GM12878 (cell line): ENCODE data around the gene GALNT18. TPM values are rescaled to one million over a fixed set of nuclear protein-coding genes. Genes with fewer than 3 reads are reported as not detected.

ENCODE experiments used
- ATAC-seq: fragments of 200-7000 bp; cut with Tn5 transposase; 3 replicates; pipeline ENCODE4 v1.9.1; 2020; ENCODE audit warnings: mild to moderate bottlenecking, moderate library complexity
- BruUV-seq: library from RNA; stranded (reverse); fragments of 400-500 nt; replicated peaks from 2 replicates; lab custom pipeline; 2021; lab: Mats Ljungman, UMichigan
- CTCF ChIA-PET: fragments of 300-600 bp; sonication (Branson Sonifier 250); formaldehyde crosslinking; extraction: SDS; loops from one replicate; lab custom pipeline; 2021; ENCODE audit warnings: inconsistent platforms; lab: Yijun Ruan, JAX
- POLR2A ChIA-PET: fragments of 350-600 bp; formaldehyde crosslinking; extraction: SDS; loops from one replicate; lab custom pipeline; 2021; ENCODE audit warnings: inconsistent platforms; lab: Charles Lee
- RAD21 ChIA-PET: fragments of 300-600 bp; sonication (Branson Sonifier 250); formaldehyde crosslinking; loops from one replicate; lab custom pipeline; 2023; ENCODE audit warnings: antibody characterized with exemption; ENCODE audit not compliant: unreplicated experiment; lab: Charles Lee
- SMC1A ChIA-PET: fragments of 300-600 bp; sonication (Branson Sonifier 250); formaldehyde crosslinking; loops from one replicate; lab custom pipeline; 2023; ENCODE audit not compliant: unreplicated experiment, uncharacterized antibody; lab: Charles Lee
- DNase-seq: peaks from one replicate; pipeline ENCODE4 v3.0.0-alpha.2; 2011; ENCODE audit warnings: low read depth, low spot score
- FAIRE-seq: peaks from 3 replicates; lab custom pipeline; 2011; peaks lifted over from hg19 to GRCh38; lab: Jason Lieb, UNC
- H2AFZ ChIP-seq: 2 replicates; pipeline ENCODE4 v1.6.0; 2011; ENCODE audit warnings: low read depth, low read length, control low read depth; ENCODE audit not compliant: control insufficient read depth
- H3K27ac ChIP-seq: 2 replicates; pipeline ENCODE4 v1.5.1; 2011; ENCODE audit warnings: control low read depth; ENCODE audit not compliant: control insufficient read depth, insufficient read depth
- H3K27me3 ChIP-seq, 2 experiments: replicated peaks in 1 of 2; 2 replicates each; pipeline versions ENCODE4 v1.6.0 to v1.6.1; 2011; ENCODE audit warnings: low read length in 1 of 2; ENCODE audit not compliant: control insufficient read depth in 2 of 2, insufficient read depth in 2 of 2
- H3K36me3 ChIP-seq, 2 experiments: 2 replicates each; pipeline ENCODE4 v1.5.1; 2011; ENCODE audit warnings: low read length in 1 of 2; ENCODE audit not compliant: control insufficient read depth in 2 of 2, insufficient read depth in 2 of 2
- H3K4me1 ChIP-seq: 2 replicates; pipeline ENCODE4 v1.6.1; 2011; ENCODE audit warnings: mild to moderate bottlenecking, low read length, moderate library complexity, mixed read lengths; ENCODE audit not compliant: control insufficient read depth, insufficient read depth
- H3K4me2 ChIP-seq: 2 replicates; pipeline ENCODE4 v1.6.0; 2011; ENCODE audit warnings: control low read depth; ENCODE audit not compliant: control insufficient read depth, insufficient read depth
- H3K4me3 ChIP-seq: fragments of 200-600 bp; sonication (generic); 2 replicates; pipeline ENCODE4 v1.5.1; 2016
- H3K79me2 ChIP-seq: 2 replicates; pipeline ENCODE4 v1.6.0; 2011; ENCODE audit warnings: low read length; ENCODE audit not compliant: control insufficient read depth, insufficient read depth
- H3K9ac ChIP-seq: 2 replicates; pipeline ENCODE4 v1.8.0; 2011; ENCODE audit warnings: low read length, control low read depth, mixed read lengths; ENCODE audit not compliant: control insufficient read depth, insufficient read depth
- H3K9me3 ChIP-seq: replicated peaks from 3 replicates; pipeline ENCODE4 v1.5.1; 2011; ENCODE audit warnings: mild to moderate bottlenecking, low read length; ENCODE audit not compliant: control insufficient read depth, insufficient read depth
- H4K20me1 ChIP-seq: 2 replicates; pipeline ENCODE4 v1.6.0; 2011; ENCODE audit not compliant: control insufficient read depth, insufficient read depth
- BCLAF1 ChIP-seq: fragments of 450-650 bp; IDR thresholded peaks from 2 replicates; pipeline ENCODE4 v1.6.1; 2017; ENCODE audit warnings: antibody characterized with exemption, mild to moderate bottlenecking, moderate library complexity
- CHD2 ChIP-seq: IDR thresholded peaks from 2 replicates; pipeline ENCODE4 v1.6.1; 2011; ENCODE audit warnings: low read depth, low read length, improper control_type of control experiment, borderline replicate concordance
- CHD4 ChIP-seq: fragments of 200-600 bp; sonication (generic); IDR thresholded peaks from 2 replicates; pipeline ENCODE4 v1.6.1; 2016; ENCODE audit warnings: mild to moderate bottlenecking
- GABPA ChIP-seq: IDR thresholded peaks from 2 replicates; pipeline ENCODE4 v1.6.1; 2014; ENCODE audit warnings: antibody characterized with exemption, low read depth, mild to moderate bottlenecking, inconsistent platforms
- HDGF ChIP-seq: fragments of 450-650 bp; IDR thresholded peaks from 2 replicates; pipeline ENCODE4 v1.6.1; 2016; ENCODE audit warnings: antibody characterized with exemption
- NRF1 ChIP-seq: conservative IDR thresholded peaks from 2 replicates; pipeline ENCODE4 v1.6.1; 2011; ENCODE audit warnings: mild to moderate bottlenecking, low read depth, low read length, improper control_type of control experiment
- POLR2AphosphoS2 ChIP-seq: IDR thresholded peaks from 2 replicates; pipeline ENCODE4 v1.6.1; 2011; ENCODE audit warnings: low read depth, mild to moderate bottlenecking, low read length, improper control_type of control experiment, moderate library complexity
- RBBP5 ChIP-seq: fragments of 200-600 bp; sonication (generic); conservative IDR thresholded peaks from 2 replicates; pipeline ENCODE4 v1.6.1; 2016
- SMAD5 ChIP-seq: IDR thresholded peaks from 2 replicates; pipeline ENCODE4 v1.6.1; 2016; ENCODE audit warnings: antibody characterized with exemption, low read depth
- SPI1 ChIP-seq: IDR thresholded peaks from 2 replicates; pipeline ENCODE4 v1.6.1; 2011; ENCODE audit warnings: low read depth, mild to moderate bottlenecking, low read length, moderate library complexity, borderline replicate concordance; ENCODE audit not compliant: insufficient read depth
- ZNF24 ChIP-seq: fragments of 450-650 bp; IDR thresholded peaks from 2 replicates; pipeline ENCODE4 v1.6.1; 2017; ENCODE audit warnings: antibody characterized with exemption, mild to moderate bottlenecking
- ZSCAN29 ChIP-seq: fragments of 450-650 bp; IDR thresholded peaks from 2 replicates; pipeline ENCODE4 v1.6.1; 2017; ENCODE audit warnings: mild to moderate bottlenecking, moderate library complexity
- WGBS: methylation state at CpG from one replicate; pipeline ENCODE4 v1.1.6; 2016; ENCODE audit warnings: low lambda C conversion rate; ENCODE audit not compliant: insufficient replicate concordance, insufficient coverage; ENCODE audit errors: missing lambda C conversion rate; 5-methylcytosine and 5-hydroxymethylcytosine counted together
- in situ Hi-C: fragments of 300-500 bp; cut with MboI; formaldehyde crosslinking; loops from 9 replicates; pipeline ENCODE4 v1.14.3; 2018; ENCODE audit warnings: mixed read lengths
- intact Hi-C: fragments of 100-400 bp; cut with micrococcal nuclease; formaldehyde crosslinking; loops from one replicate; pipeline ENCODE4 v1.14.2; 2022; ENCODE audit not compliant: unreplicated experiment
- polyA plus RNA-seq, 11 experiments: library from polyadenylated mRNA; depleted of rRNA in 4 of 11; unstranded in 6 of 11; stranded (reverse) in 5 of 11; fragments of >200 nt; fragmentation: Nextera tagmentation in 4 of 11; fragmentation: Illumina TruSeq in 1 of 11; extraction: Ambion mirVana in 4 of 11; extraction: Trizol in 1 of 11; gene quantifications; 1 replicate in 1 of 11; 2 replicates in 10 of 11; pipeline versions ENCODE4 v1.2.1 to v1.2.3, GENCODE V29; 2011 to 2016; ENCODE audit warnings: inconsistent platforms in 2 of 11, missing spikeins in 2 of 11, low read depth in 1 of 11
- total RNA-seq, 4 experiments: library from RNA; depleted of rRNA in 3 of 4; stranded (reverse); fragments of >200 nt in 3 of 4; fragmentation: Illumina TruSeq in 1 of 4; extraction: Trizol in 1 of 4; gene quantifications; 2 replicates each; pipeline versions ENCODE4 v1.2.1 to v1.2.3, GENCODE V29; 2013 to 2021

The GALNT18 gene
- total and polyA plus RNA-seq, 10 of the 15 experiments (the other 5 are each of a cell fraction or from before 2014, with no cell fraction given) = 1.2 to 14.2 (median 6.3) TPM

GRCh38 chr11:11313902-11314692 is 307.7 kb downstream of the GALNT18 start:
- ChIA-PET SMC1A (no interaction called here), CTCF (no interaction called here), RAD21 (no interaction called here), POLR2A (no interaction called here)
- ATAC-seq (no peak), DNase-seq (no peak), FAIRE-seq (no peak)
- no peak overlapping the region for H2AFZ ChIP-seq
- no peak for TF ChIP-seq CHD4
- TF ChIP-seq CHD2 = no peak
- TF ChIP-seq SPI1 = no peak
- TF ChIP-seq NRF1 = no peak
- TF ChIP-seq ZNF24 = no peak
- no peak for TF ChIP-seq BCLAF1
- TF ChIP-seq POLR2AphosphoS2 = no peak
- TF ChIP-seq SMAD5 = no peak
- TF ChIP-seq RBBP5 = no peak
- no peak for TF ChIP-seq HDGF
- TF ChIP-seq GABPA = no peak
- TF ChIP-seq ZSCAN29 = no peak
- intact Hi-C loops (no loop called here), in situ Hi-C loops (no loop called here)
- H3K4me2 ChIP-seq = no peak overlapping the region
- H3K27me3 ChIP-seq = no peaks in the 10 kb centered on the region
- WGBS = 58% methylated on average over 6 of the region's 6 CpGs
- H3K27ac ChIP-seq = no peak overlapping the region
- H3K9ac ChIP-seq = no peak overlapping the region
- no peaks in the 10 kb centered on the region for H4K20me1 ChIP-seq
- H3K4me1 ChIP-seq = 0 out of 2 replicates have a peak, but pooled peaks cover 5% of the 10 kb centered on the region
- no peak overlapping the region for H3K4me3 ChIP-seq
- no peaks in the 10 kb centered on the region; a peak in 1 of 4 replicates for H3K36me3 ChIP-seq
- no TSS peak for BruUV-seq
- no peaks in the 10 kb centered on the region for H3K79me2 ChIP-seq
- no peaks in the 10 kb centered on the region; the same call in 2 of the 3 replicates for H3K9me3 ChIP-seq
